Activated CD4-positive, alpha-beta memory T cell treated with anti-CD3 and anti-CD28 coated beads, Interleukin-2, amount 10 ng/mL, durations not matched to agents 7 days and 5 days (primary cell): ENCODE measurements around the gene SLC35B4. TPM values are rescaled to one million over a fixed set of nuclear protein-coding genes. Genes with fewer than 3 reads are reported as not detected.

Experiments used
- CTCF ChIA-PET: fragments of 350-600 bp; sonication (Branson Sonifier 250); formaldehyde crosslinking; loops from one replicate; lab custom pipeline; 2021; ENCODE audit warnings: antibody characterized with exemption, inconsistent platforms; lab: Charles Lee
- POLR2A ChIA-PET: fragments of 350-600 bp; sonication (Branson Sonifier 250); formaldehyde crosslinking; loops from one replicate; lab custom pipeline; 2021; ENCODE audit warnings: antibody characterized with exemption; lab: Charles Lee
- DNase-seq: peaks from one replicate; pipeline ENCODE4 v3.0.0-alpha.2; 2020
- H3K27ac Mint-ChIP-seq: one replicate; pipeline ENCODE4 v1.8.0; 2021; ENCODE audit warnings: mild to moderate bottlenecking, mixed read lengths
- H3K27me3 Mint-ChIP-seq: one replicate; pipeline ENCODE4 v1.8.0; 2021; ENCODE audit warnings: mixed read lengths
- H3K36me3 Mint-ChIP-seq: one replicate; pipeline ENCODE4 v1.8.0; 2021; ENCODE audit warnings: low read depth, mixed read lengths
- H3K4me1 Mint-ChIP-seq: one replicate; pipeline ENCODE4 v1.8.0; 2021; ENCODE audit warnings: mixed read lengths
- H3K4me3 Mint-ChIP-seq: one replicate; pipeline ENCODE4 v1.8.0; 2021; ENCODE audit warnings: mild to moderate bottlenecking, mixed read lengths
- H3K9me3 Mint-ChIP-seq: one replicate; pipeline ENCODE4 v1.8.0; 2021; ENCODE audit warnings: mixed read lengths
- total RNA-seq, 2 experiments: library from RNA; stranded (reverse); gene quantifications; one replicate each; pipeline ENCODE4 v1.2.3, GENCODE V29; 2021

Gene SLC35B4
- total RNA-seq, 2 experiments from 2014 or later = 12.6 to 15.2 TPM

- Mint-ChIP-seq H3K4me3 (no peak overlapping the region), H3K36me3 (no peaks in the 10 kb centered on the region), H3K27ac (no peak overlapping the region), H3K27me3 (peaks cover 21% of the 10 kb centered on the region), H3K9me3 (no peaks in the 10 kb centered on the region), H3K4me1 (no peaks in the 10 kb centered on the region)
- DNase-seq = peak; percentile 51
- ChIA-PET CTCF (interaction anchor here (1.6 kb wide), 1 partner anchor 11 kb away, joined by 5 read pairs; the partner anchor contains the start of gene SLC35B4), POLR2A (interaction anchor here (1.3 kb wide), 1 partner anchor 11 kb away, joined by 4 read pairs; the partner anchor contains the start of gene SLC35B4)
These were observed 11.2 kb upstream of the SLC35B4 start for GRCh38 chr7:134327896-134328295.

- ChIA-PET POLR2A (no interaction called here), CTCF (no interaction called here)
These were observed 7.4 kb upstream of the SLC35B4 start for GRCh38 chr7:134324107-134324506.

GRCh38 chr7:134320201-134320600, 3.5 kb upstream of the SLC35B4 start:
- ChIA-PET POLR2A (no interaction called here), CTCF (no interaction called here)
- no peak overlapping the region for H3K27ac Mint-ChIP-seq
- no peak for DNase-seq
- no peaks in the 10 kb centered on the region for H3K9me3 Mint-ChIP-seq
- peaks cover 17% of the 10 kb centered on the region for H3K4me1 Mint-ChIP-seq
- H3K4me3 Mint-ChIP-seq = no peak overlapping the region
- peaks cover 3% of the 10 kb centered on the region for H3K36me3 Mint-ChIP-seq
- H3K27me3 Mint-ChIP-seq = peaks cover 16% of the 10 kb centered on the region

More at GRCh38 chr7:134324107-134324506, 7.4 kb upstream of the SLC35B4 start:
- Mint-ChIP-seq H3K9me3 (no peaks in the 10 kb centered on the region), H3K27me3 (peaks cover 19% of the 10 kb centered on the region), H3K4me3 (no peak overlapping the region), H3K27ac (no peak overlapping the region), H3K4me1 (no peaks in the 10 kb centered on the region), H3K36me3 (no peaks in the 10 kb centered on the region)
- DNase-seq = no peak

GRCh38 chr7:134318443-134318842, 1.7 kb upstream of the SLC35B4 start:
- Mint-ChIP-seq H3K27ac (no peak overlapping the region), H3K4me3 (no peak overlapping the region), H3K4me1 (peaks cover 21% of the 10 kb centered on the region), H3K27me3 (peaks cover 10% of the 10 kb centered on the region), H3K9me3 (no peaks in the 10 kb centered on the region), H3K36me3 (peaks cover 3% of the 10 kb centered on the region)
- CTCF ChIA-PET = no interaction called here
- POLR2A ChIA-PET = no interaction called here
- DNase-seq = no peak

GRCh38 chr7:134317434-134317833, 704 bp upstream of the SLC35B4 start:
- H3K27me3 Mint-ChIP-seq = peaks cover 5% of the 10 kb centered on the region

GRCh38 chr7:134315679-134316538, 821 bp downstream of the SLC35B4 start:
- peaks cover 8% of the 10 kb centered on the region for H3K36me3 Mint-ChIP-seq
- peaks cover 5% of the 10 kb centered on the region for H3K27me3 Mint-ChIP-seq
- ChIA-PET CTCF (interaction anchor here (0.7 to 1.5 kb wide), 4 partner anchors 117 to 1234 kb away, joined by 3 to 7 read pairs (median 5); partner anchors contain the start of genes AKR1B1 and CHCHD3), POLR2A (interaction anchor here (1.2 to 1.9 kb wide), 4 partner anchors 11 to 1234 kb away, joined by 3 to 7 read pairs (median 6); partner anchors contain the start of genes AKR1B1 and CHCHD3)
- no peaks in the 10 kb centered on the region for H3K9me3 Mint-ChIP-seq
- peak overlapping the region; percentile 59 for H3K27ac Mint-ChIP-seq
- DNase-seq = no peak
- peaks cover 21% of the 10 kb centered on the region for H3K4me1 Mint-ChIP-seq
- H3K4me3 Mint-ChIP-seq = peak overlapping the region; percentile 87

More at GRCh38 chr7:134317434-134317833, 704 bp upstream of the SLC35B4 start:
- Mint-ChIP-seq H3K4me3 (peak overlapping the region; percentile 87), H3K27ac (no peak overlapping the region), H3K9me3 (no peaks in the 10 kb centered on the region), H3K4me1 (peaks cover 21% of the 10 kb centered on the region), H3K36me3 (peaks cover 3% of the 10 kb centered on the region)
- DNase-seq = no peak
- ChIA-PET POLR2A (interaction anchor here (1.0 to 1.9 kb wide), 5 partner anchors 9 to 141 kb away, joined by 3 to 7 read pairs (median 4); partner anchors contain the start of gene AKR1B1), CTCF (interaction anchor here (0.8 to 1.5 kb wide), 10 partner anchors 10 to 1065 kb away, joined by 3 to 7 read pairs (median 5); partner anchors contain the start of genes AKR1B1 and EXOC4)

- H3K27ac Mint-ChIP-seq = no peak overlapping the region
- peaks cover 11% of the 10 kb centered on the region for H3K36me3 Mint-ChIP-seq
- H3K27me3 Mint-ChIP-seq = no peaks in the 10 kb centered on the region
- peaks cover 31% of the 10 kb centered on the region for H3K4me1 Mint-ChIP-seq
- DNase-seq = no peak
- CTCF ChIA-PET = no interaction called here
- no peak overlapping the region for H3K4me3 Mint-ChIP-seq
- POLR2A ChIA-PET = no interaction called here
- no peaks in the 10 kb centered on the region for H3K9me3 Mint-ChIP-seq
These were observed 3.2 kb downstream of the SLC35B4 start for GRCh38 chr7:134313543-134313942.

GRCh38 chr7:134312717-134313116, 4.0 kb downstream of the SLC35B4 start:
- POLR2A ChIA-PET = no interaction called here
- Mint-ChIP-seq H3K27ac (no peak overlapping the region), H3K27me3 (no peaks in the 10 kb centered on the region), H3K9me3 (no peaks in the 10 kb centered on the region), H3K36me3 (peaks cover 11% of the 10 kb centered on the region), H3K4me1 (peaks cover 30% of the 10 kb centered on the region), H3K4me3 (no peak overlapping the region)
- CTCF ChIA-PET = no interaction called here
- no peak for DNase-seq

GRCh38 chr7:134311807-134312206, 4.9 kb downstream of the SLC35B4 start:
- no peaks in the 10 kb centered on the region for H3K27me3 Mint-ChIP-seq
- no peak overlapping the region for H3K4me3 Mint-ChIP-seq
- H3K36me3 Mint-ChIP-seq = peaks cover 11% of the 10 kb centered on the region

GRCh38 chr7:134308548-134308947, 8.2 kb downstream of the SLC35B4 start:
- POLR2A ChIA-PET = no interaction called here
- peaks cover 12% of the 10 kb centered on the region for H3K36me3 Mint-ChIP-seq
- no peaks in the 10 kb centered on the region for H3K27me3 Mint-ChIP-seq
- no peak for DNase-seq
- H3K4me1 Mint-ChIP-seq = peaks cover 10% of the 10 kb centered on the region
- no peak overlapping the region for H3K4me3 Mint-ChIP-seq
- CTCF ChIA-PET = no interaction called here
- no peak overlapping the region for H3K27ac Mint-ChIP-seq
- no peaks in the 10 kb centered on the region for H3K9me3 Mint-ChIP-seq

More at GRCh38 chr7:134311807-134312206, 4.9 kb downstream of the SLC35B4 start:
- POLR2A ChIA-PET = no interaction called here
- CTCF ChIA-PET = no interaction called here
- no peak for DNase-seq
- Mint-ChIP-seq H3K4me1 (peaks cover 23% of the 10 kb centered on the region), H3K9me3 (no peaks in the 10 kb centered on the region), H3K27ac (no peak overlapping the region)

GRCh38 chr7:134307320-134307719, 9.4 kb downstream of the SLC35B4 start:
- ChIA-PET POLR2A (no interaction called here), CTCF (no interaction called here)
- Mint-ChIP-seq H3K27me3 (no peaks in the 10 kb centered on the region), H3K4me3 (no peak overlapping the region), H3K4me1 (peaks cover 10% of the 10 kb centered on the region), H3K36me3 (peaks cover 14% of the 10 kb centered on the region), H3K27ac (no peak overlapping the region), H3K9me3 (no peaks in the 10 kb centered on the region)
- DNase-seq = no peak

- Mint-ChIP-seq H3K4me3 (no peak overlapping the region), H3K27me3 (no peaks in the 10 kb centered on the region), H3K4me1 (no peaks in the 10 kb centered on the region), H3K36me3 (peaks cover 25% of the 10 kb centered on the region), H3K27ac (no peak overlapping the region), H3K9me3 (no peaks in the 10 kb centered on the region)
- ChIA-PET POLR2A (no interaction called here), CTCF (no interaction called here)
- no peak for DNase-seq
These were observed 14.6 kb downstream of the SLC35B4 start for GRCh38 chr7:134302120-134302519.

- Mint-ChIP-seq H3K36me3 (peaks cover 25% of the 10 kb centered on the region), H3K4me3 (no peak overlapping the region), H3K4me1 (no peaks in the 10 kb centered on the region), H3K27me3 (no peaks in the 10 kb centered on the region), H3K9me3 (no peaks in the 10 kb centered on the region), H3K27ac (no peak overlapping the region)
- ChIA-PET POLR2A (no interaction called here), CTCF (no interaction called here)
- no peak for DNase-seq
These were observed 15.1 kb downstream of the SLC35B4 start for GRCh38 chr7:134301592-134301991.
